ENCODE results near the gene NMNAT2.
"Not testable (repeated sequence)": the region's sequence is repeated elsewhere in the genome, so short reads cannot be mapped to it uniquely, and the experiment has no call there.

The NMNAT2 gene

GRCh38 chr1:183416850-183417771, 1.1 kb downstream of the NMNAT2 start:
- peak in 2 of 4 experiments; percentile 1 to 13 for DNase-seq

- DNase-seq: no peak
Observed at GRCh38 chr1:183414365-183414764, 3.8 kb downstream of the NMNAT2 start.

GRCh38 chr1:183411091-183411490, 7.1 kb downstream of the NMNAT2 start:
- DNase-seq: no peak

GRCh38 chr1:183407961-183408360, 10.2 kb downstream of the NMNAT2 start:
- DNase-seq: no peak

GRCh38 chr1:183407474-183407873, 10.7 kb downstream of the NMNAT2 start:
- DNase-seq: no peak

- no peak for DNase-seq
Observed at GRCh38 chr1:183404476-183404875, 13.7 kb downstream of the NMNAT2 start.

- no peak for DNase-seq
Observed at GRCh38 chr1:183403498-183403897, 14.7 kb downstream of the NMNAT2 start.

GRCh38 chr1:183401565-183401964, 16.6 kb downstream of the NMNAT2 start:
- not testable (repeated sequence) for DNase-seq

- no peak for DNase-seq
Observed at GRCh38 chr1:183394435-183394834, 23.7 kb downstream of the NMNAT2 start.

- no peak for DNase-seq
Observed at GRCh38 chr1:183391863-183392262, 26.3 kb downstream of the NMNAT2 start.

GRCh38 chr1:183390561-183390960, 27.6 kb downstream of the NMNAT2 start:
- no peak for DNase-seq

GRCh38 chr1:183388735-183389134, 29.4 kb downstream of the NMNAT2 start:
- DNase-seq: no peak

- no peak for DNase-seq
Observed at GRCh38 chr1:183385340-183386144, 32.6 kb downstream of the NMNAT2 start.

- DNase-seq: no peak
Observed at GRCh38 chr1:183379951-183380350, 38.2 kb downstream of the NMNAT2 start.

GRCh38 chr1:183375381-183375780, 42.8 kb downstream of the NMNAT2 start:
- no peak for DNase-seq

- no peak for DNase-seq
Observed at GRCh38 chr1:183374825-183375224, 43.4 kb downstream of the NMNAT2 start.

- no peak for DNase-seq
Observed at GRCh38 chr1:183372586-183373230, 45.5 kb downstream of the NMNAT2 start.

GRCh38 chr1:183370399-183371058, 47.7 kb downstream of the NMNAT2 start:
- no peak for DNase-seq

- DNase-seq: no peak
Observed at GRCh38 chr1:183368213-183369108, 49.7 kb downstream of the NMNAT2 start.

GRCh38 chr1:183366116-183366515, 52.1 kb downstream of the NMNAT2 start:
- no peak for DNase-seq

GRCh38 chr1:183365676-183366075, 52.5 kb downstream of the NMNAT2 start:
- no peak for DNase-seq

GRCh38 chr1:183365093-183365492, 53.1 kb downstream of the NMNAT2 start:
- DNase-seq: no peak
